B cell (primary cell): ENCODE measurements around the gene ARID3A. TPM values are rescaled to one million over a fixed set of nuclear protein-coding genes. Genes with fewer than 3 reads are reported as not detected.

ENCODE experiments used
- ATAC-seq: fragments of 200-7000 bp; cut with Tn5 transposase; one replicate; pipeline ENCODE4 v1.10.0; 2021; ENCODE audit warnings: low read depth, mild to moderate bottlenecking, moderate number of reproducible peaks, moderate library complexity
- CTCF ChIA-PET: fragments of 350-600 bp; sonication (Branson Sonifier 250); formaldehyde crosslinking; loops from one replicate; lab custom pipeline; 2021; ENCODE audit warnings: antibody characterized with exemption, inconsistent platforms; lab: Charles Lee
- POLR2A ChIA-PET: fragments of 350-600 bp; sonication (Branson Sonifier 250); formaldehyde crosslinking; loops from one replicate; lab custom pipeline; 2021; ENCODE audit warnings: antibody characterized with exemption; lab: Charles Lee
- DNase-seq: peaks from one replicate; pipeline ENCODE4 v3.0.0; 2013
- H2AFZ ChIP-seq: 2 replicates; pipeline ENCODE4 v1.6.1; 2012; ENCODE audit warnings: mild to moderate bottlenecking, low read depth, low read length; ENCODE audit not compliant: insufficient read depth, poor library complexity, severe bottlenecking
- H3K27ac ChIP-seq, 2 donors: 1 replicate in 1 of 2; 2 replicates in 1 of 2; pipeline ENCODE4 v1.5.1; 2012 to 2013; ENCODE audit warnings: low read length in 2 of 2, mild to moderate bottlenecking in 2 of 2, moderate library complexity in 1 of 2
- H3K27me3 ChIP-seq, 4 experiments: fragments of 200-600 bp in 1 of 4; sonication (generic) in 1 of 4; replicated peaks in 1 of 4; 1 replicate in 2 of 4; 2 replicates in 2 of 4; pipeline versions ENCODE4 v1.6.1 to v1.7.0; 2013 to 2016; ENCODE audit warnings: low read length in 3 of 4, mild to moderate bottlenecking in 2 of 4, mixed read lengths in 1 of 4, moderate library complexity in 1 of 4; ENCODE audit not compliant: insufficient read depth in 4 of 4, control insufficient read depth in 3 of 4; ENCODE audit errors: control extremely low read depth in 1 of 4
- H3K36me3 ChIP-seq, 2 experiments: replicated peaks in 1 of 2; 1 replicate in 1 of 2; 2 replicates in 1 of 2; pipeline versions ENCODE4 v1.6.1 to v1.7.1; 2013; ENCODE audit warnings: low read length in 1 of 2; ENCODE audit not compliant: insufficient read depth in 2 of 2, control insufficient read depth in 1 of 2; ENCODE audit errors: control extremely low read depth in 1 of 2, extremely low read depth in 1 of 2
- H3K4me1 ChIP-seq, 2 donors: fragments of 200-600 bp in 1 of 2; sonication (generic) in 1 of 2; 1 replicate in 1 of 2; 2 replicates in 1 of 2; pipeline versions ENCODE4 v1.5.1 to v1.6.1; 2013 to 2017; ENCODE audit warnings: low read length in 2 of 2; ENCODE audit not compliant: control insufficient read depth in 2 of 2, insufficient read depth in 2 of 2
- H3K4me2 ChIP-seq: replicated peaks from 2 replicates; pipeline ENCODE3; 2012; ENCODE audit warnings: mild to moderate bottlenecking, low read depth, low read length; ENCODE audit not compliant: poor library complexity, severe bottlenecking
- H3K4me3 ChIP-seq, 5 experiments: fragments of 200-600 bp in 1 of 5; sonication (generic) in 1 of 5; 1 replicate in 3 of 5; 2 replicates in 2 of 5; pipeline versions ENCODE4 v1.5.1 to v1.7.0; 2011 to 2016; ENCODE audit warnings: low read length in 4 of 5, mild to moderate bottlenecking in 4 of 5, low read depth in 2 of 5, control low read depth in 1 of 5, moderate library complexity in 1 of 5; ENCODE audit not compliant: insufficient read depth in 1 of 5; ENCODE audit errors: control extremely low read depth in 1 of 5, extremely low read depth in 1 of 5
- H3K79me2 ChIP-seq: fragments of 200-600 bp; sonication (generic); one replicate; pipeline ENCODE4 v1.6.0; 2016; ENCODE audit warnings: low read length; ENCODE audit not compliant: control insufficient read depth, insufficient read depth
- H3K9ac ChIP-seq: fragments of 200-600 bp; sonication (generic); 2 replicates; pipeline ENCODE4 v1.6.1; 2017; ENCODE audit warnings: mild to moderate bottlenecking, low read length, moderate library complexity
- H3K9me3 ChIP-seq, 3 donors: one replicate each; pipeline versions ENCODE4 v1.6.1 to v1.7.1; 2013; ENCODE audit warnings: low read length in 2 of 3; ENCODE audit not compliant: control insufficient read depth in 2 of 3, insufficient read depth in 1 of 3; ENCODE audit errors: control extremely low read depth in 1 of 3
- H4K20me1 ChIP-seq: 2 replicates; pipeline ENCODE4 v1.6.0; 2012; ENCODE audit warnings: mild to moderate bottlenecking, low read length; ENCODE audit not compliant: insufficient read depth, control insufficient read depth, poor library complexity, severe bottlenecking
- H3K27ac Mint-ChIP-seq: one replicate; pipeline ENCODE4 v1.8.0; 2021; ENCODE audit warnings: mixed read lengths
- H3K27me3 Mint-ChIP-seq: one replicate; pipeline ENCODE4 v1.8.0; 2021; ENCODE audit warnings: mixed read lengths
- H3K4me1 Mint-ChIP-seq: one replicate; pipeline ENCODE4 v1.8.0; 2021; ENCODE audit warnings: mixed read lengths
- H3K4me3 Mint-ChIP-seq: one replicate; pipeline ENCODE4 v1.8.0; 2021; ENCODE audit warnings: mixed read lengths
- H3K9me3 Mint-ChIP-seq: one replicate; pipeline ENCODE4 v1.8.0; 2022; ENCODE audit warnings: mixed read lengths; ENCODE audit not compliant: insufficient read depth
- EZH2 ChIP-seq: IDR thresholded peaks from 2 replicates; pipeline ENCODE4 v1.6.1; 2012; ENCODE audit warnings: borderline replicate concordance, low read depth, mild to moderate bottlenecking, moderate library complexity, low read length; ENCODE audit not compliant: insufficient read depth, poor library complexity, severe bottlenecking
- WGBS: methylation state at CpG from one replicate; pipeline ENCODE4 v1.1.5; 2013; ENCODE audit warnings: missing lambda C conversion rate; ENCODE audit not compliant: insufficient coverage; 5-methylcytosine and 5-hydroxymethylcytosine counted together
- intact Hi-C: fragments of 100-400 bp; cut with micrococcal nuclease; formaldehyde crosslinking; loops from one replicate; pipeline ENCODE4 v1.10.0; 2022
- polyA plus RNA-seq: library from polyadenylated mRNA; depleted of rRNA; stranded (reverse); fragments of >200 nt; gene quantifications from 2 replicates; pipeline ENCODE4 v1.2.3, GENCODE V29; 2012
- total RNA-seq, 2 donors: library from RNA; stranded (reverse); fragments of 120-200 nt in 1 of 2; gene quantifications; 1 replicate in 1 of 2; 2 replicates in 1 of 2; pipeline versions ENCODE4 v1.2.3 to v1.2.4, GENCODE V29; 2013 to 2022
- TF ChIP-seq, protein P1 (sequence below): fragments of 200-600 bp; IDR thresholded peaks from one replicate; pipeline ENCODE4 v1.8.0; 2022; ENCODE audit warnings: antibody characterized with exemption, mild to moderate bottlenecking

Gene ARID3A
- total and polyA plus RNA-seq, 2 donors (not counting 1 experiment from before 2014, with no cell fraction given) = 22.9 to 60.5 TPM

DNA sequence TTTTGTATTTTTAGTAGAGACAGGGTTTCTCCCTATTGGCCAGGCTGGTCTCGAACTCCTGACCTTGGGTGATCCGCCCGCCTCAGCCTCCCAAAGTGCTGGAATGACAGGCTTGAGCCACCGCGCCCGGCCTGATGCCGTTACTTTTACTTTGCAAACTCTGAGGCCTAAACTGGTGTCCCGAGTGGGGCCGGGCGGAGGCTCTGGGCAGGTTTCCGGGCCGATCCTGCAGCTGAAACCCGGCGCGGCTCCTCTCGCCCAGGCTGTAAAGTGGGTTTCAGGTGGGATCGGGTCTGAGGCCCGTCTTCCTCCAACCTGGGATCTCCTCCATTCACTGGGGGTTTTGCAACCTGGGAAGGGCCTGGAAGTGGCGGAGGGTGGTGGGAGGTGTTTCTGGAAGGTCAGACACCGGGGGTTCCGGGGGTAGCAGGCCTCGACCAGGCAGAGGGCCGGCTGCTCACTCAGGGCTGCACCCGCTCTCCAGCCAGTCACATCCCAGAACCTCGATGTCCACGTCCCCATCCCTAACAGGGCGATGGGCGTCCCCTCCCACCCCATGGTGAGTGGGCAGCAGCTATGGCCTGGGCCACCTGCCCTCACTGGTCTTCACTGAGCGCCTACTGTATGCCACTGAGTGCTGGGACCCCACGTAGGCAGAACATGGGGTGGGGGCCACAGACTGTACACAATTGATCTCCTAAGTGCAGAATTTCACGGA lies 37.0 kb downstream of the ARID3A start:
- H3K27ac ChIP-seq = no peak overlapping the region
- H3K4me3 Mint-ChIP-seq = no peak overlapping the region
- 93% methylated on average over 30 of the region's 31 CpGs for WGBS
- H3K9me3 Mint-ChIP-seq = no peaks in the 10 kb centered on the region
- peaks cover 10% of the 10 kb centered on the region for H3K79me2 ChIP-seq
- no peak overlapping the region for H3K9ac ChIP-seq
- no peak overlapping the region for H3K4me3 ChIP-seq
- H3K9me3 ChIP-seq = peaks cover 0 to 15% (median 0%) of the 10 kb centered on the region in 3 donors
- intact Hi-C loops = no loop called here
- peaks cover 2% of the 10 kb centered on the region for H3K4me1 Mint-ChIP-seq
- no peak overlapping the region for H3K4me2 ChIP-seq
- no peak for TF ChIP-seq EZH2
- TF ChIP-seq, protein P1, sequence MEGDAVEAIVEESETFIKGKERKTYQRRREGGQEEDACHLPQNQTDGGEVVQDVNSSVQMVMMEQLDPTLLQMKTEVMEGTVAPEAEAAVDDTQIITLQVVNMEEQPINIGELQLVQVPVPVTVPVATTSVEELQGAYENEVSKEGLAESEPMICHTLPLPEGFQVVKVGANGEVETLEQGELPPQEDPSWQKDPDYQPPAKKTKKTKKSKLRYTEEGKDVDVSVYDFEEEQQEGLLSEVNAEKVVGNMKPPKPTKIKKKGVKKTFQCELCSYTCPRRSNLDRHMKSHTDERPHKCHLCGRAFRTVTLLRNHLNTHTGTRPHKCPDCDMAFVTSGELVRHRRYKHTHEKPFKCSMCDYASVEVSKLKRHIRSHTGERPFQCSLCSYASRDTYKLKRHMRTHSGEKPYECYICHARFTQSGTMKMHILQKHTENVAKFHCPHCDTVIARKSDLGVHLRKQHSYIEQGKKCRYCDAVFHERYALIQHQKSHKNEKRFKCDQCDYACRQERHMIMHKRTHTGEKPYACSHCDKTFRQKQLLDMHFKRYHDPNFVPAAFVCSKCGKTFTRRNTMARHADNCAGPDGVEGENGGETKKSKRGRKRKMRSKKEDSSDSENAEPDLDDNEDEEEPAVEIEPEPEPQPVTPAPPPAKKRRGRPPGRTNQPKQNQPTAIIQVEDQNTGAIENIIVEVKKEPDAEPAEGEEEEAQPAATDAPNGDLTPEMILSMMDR = no peak
- ChIA-PET POLR2A (no interaction called here), CTCF (interaction anchor here (1.4 kb wide), 1 partner anchor 22 kb away, joined by 4 read pairs; no protein-coding TSS in a partner anchor)
- DNase-seq (no peak), ATAC-seq (no peak)
- no peaks in the 10 kb centered on the region for H3K27me3 ChIP-seq
- no peaks in the 10 kb centered on the region for H3K27me3 Mint-ChIP-seq
- H4K20me1 ChIP-seq = peaks cover 22% of the 10 kb centered on the region
- no peak overlapping the region for H2AFZ ChIP-seq
- H3K27ac Mint-ChIP-seq = no peak overlapping the region
- no peaks in the 10 kb centered on the region for H3K4me1 ChIP-seq
- peaks cover 0 to 53% of the 10 kb centered on the region in 2 experiments for H3K36me3 ChIP-seq

DNA sequence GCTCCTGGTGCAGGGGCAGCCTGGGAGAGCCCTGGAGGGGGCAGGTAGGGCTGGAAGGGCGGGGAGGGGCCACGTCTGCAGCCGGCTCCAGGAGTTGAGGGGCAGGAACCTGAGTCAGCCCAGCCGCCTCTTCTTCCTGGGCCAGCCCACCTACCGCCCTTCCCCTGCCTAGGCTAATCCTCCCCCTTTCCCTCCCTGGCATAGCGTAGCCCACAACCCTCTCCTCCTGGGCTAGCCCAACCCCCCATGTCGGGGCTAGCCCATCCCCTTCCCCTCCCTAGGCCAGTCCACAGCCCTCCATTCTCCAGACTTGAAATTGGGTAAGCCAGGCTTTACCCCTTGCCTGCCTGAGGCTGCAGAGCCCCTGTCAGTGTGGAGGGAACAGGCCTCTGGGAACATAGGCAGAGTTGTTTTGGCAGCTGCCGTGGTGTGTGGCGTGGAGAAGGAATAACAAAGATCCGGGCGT lies 37.7 kb downstream of the ARID3A start:
- peaks cover 10% of the 10 kb centered on the region for H3K79me2 ChIP-seq
- H2AFZ ChIP-seq = no peak overlapping the region
- H3K4me1 ChIP-seq = no peaks in the 10 kb centered on the region
- peaks cover 22% of the 10 kb centered on the region for H4K20me1 ChIP-seq
- no peaks in the 10 kb centered on the region for H3K27me3 Mint-ChIP-seq
- no peak overlapping the region for H3K4me3 ChIP-seq
- H3K9me3 ChIP-seq = peaks cover 0 to 15% (median 0%) of the 10 kb centered on the region in 3 donors
- DNase-seq (no peak), ATAC-seq (no peak)
- ChIA-PET POLR2A (no interaction called here), CTCF (no interaction called here)
- H3K27ac ChIP-seq = no peak overlapping the region
- no peak overlapping the region for H3K27ac Mint-ChIP-seq
- peaks cover 2% of the 10 kb centered on the region for H3K4me1 Mint-ChIP-seq
- WGBS = 94% methylated on average over 11 of the region's 11 CpGs
- no peak overlapping the region for H3K4me3 Mint-ChIP-seq
- peaks cover 0 to 56% of the 10 kb centered on the region in 2 experiments for H3K36me3 ChIP-seq
- H3K4me2 ChIP-seq = no peak overlapping the region
- intact Hi-C loops = no loop called here
- H3K9ac ChIP-seq = no peak overlapping the region
- TF ChIP-seq EZH2 = no peak
- TF ChIP-seq, protein P1 = no peak
- H3K27me3 ChIP-seq = no peaks in the 10 kb centered on the region
- H3K9me3 Mint-ChIP-seq = no peaks in the 10 kb centered on the region
